ENCODE data around the gene KREMEN2. TPM values are rescaled to one million over a fixed set of nuclear protein-coding genes. Genes with fewer than 3 reads are reported as not detected.

Gene KREMEN2
- total and polyA plus RNA-seq, 2 donors (not counting 3 experiments of a cell fraction or from before 2014, with no cell fraction given): not detected

- intact Hi-C loops (cut with micrococcal nuclease): no loop called here
- no TSS peak for BruUV-seq (replicated peaks)
- CTCF ChIA-PET: no interaction called here
Observed at GRCh38 chr16:2933136-2933535, 30.9 kb upstream of the KREMEN2 start.

More at GRCh38 chr16:2933136-2933535, 30.9 kb upstream of the KREMEN2 start:
- no peaks in the 10 kb centered on the region for H4K20me1 ChIP-seq (replicated peaks; ENCODE audit: control insufficient read depth, extremely low read depth, insufficient read depth, low read length)
- FAIRE-seq: no peak
- no peaks in the 10 kb centered on the region for H3K9me3 ChIP-seq (replicated peaks; ENCODE audit: control insufficient read depth, insufficient read depth, low read length)
- H3K27ac ChIP-seq (ENCODE audit: insufficient read depth, low read depth, low read length): no peak overlapping the region
- POLR2A ChIA-PET: no interaction called here
- no peaks in the 10 kb centered on the region for H3K9me1 ChIP-seq (replicated peaks; ENCODE audit: control insufficient read depth, extremely low read depth, insufficient read depth, low read length)
- no peak overlapping the region for H3K4me2 ChIP-seq (ENCODE audit: insufficient read depth, low read length)
- H3K36me3 ChIP-seq (ENCODE audit: control insufficient read depth in 2 of 2, extremely low read depth in 1 of 2, insufficient read depth in 2 of 2, low read length in 2 of 2): peaks cover 0 to 34% of the 10 kb centered on the region in 2 experiments
- H3K79me2 ChIP-seq (ENCODE audit: control insufficient read depth, insufficient read depth, low read length): no peaks in the 10 kb centered on the region
- H3K4me1 ChIP-seq (ENCODE audit: control insufficient read depth, extremely low read depth, insufficient read depth, low read length): no peaks in the 10 kb centered on the region
- no peak overlapping the region for H3K4me3 ChIP-seq (replicated peaks in 1 of 3; ENCODE audit: insufficient read depth in 1 of 3, low read depth in 1 of 3, low read length in 3 of 3)
- dilution Hi-C loops (cut with MboI; ENCODE audit: extremely low pct_ligation_motif_present, low sequenced_read_pairs): no loop called here
- no peak overlapping the region for H3K9ac ChIP-seq (replicated peaks; ENCODE audit: extremely low read depth, insufficient read depth, low read length)
- no peaks in the 10 kb centered on the region for H3K27me3 ChIP-seq (ENCODE audit: control insufficient read depth in 2 of 2, insufficient read depth in 2 of 2, low read length in 2 of 2)
- no peak overlapping the region for H2AFZ ChIP-seq (ENCODE audit: low read depth, low read length)
- TF ChIP-seq CTCF (IDR thresholded peaks at IDR 0.05; ENCODE audit: extremely low read depth in 1 of 2, insufficient read depth in 1 of 2, low read depth in 1 of 2, low read length in 2 of 2) (no peak), POLR2AphosphoS5 (IDR thresholded peaks at IDR 0.05; ENCODE audit: insufficient read depth, low read depth, low read length) (no peak), FOS (IDR thresholded peaks at IDR 0.05; ENCODE audit: borderline replicate concordance, insufficient read depth, low read length) (no peak), JUN (IDR thresholded peaks at IDR 0.05; ENCODE audit: borderline replicate concordance, insufficient read depth, insufficient read length, low read depth) (no peak), POLR2A (IDR thresholded peaks at IDR 0.05; ENCODE audit: low read depth, low read length) (no peak), MYC (IDR thresholded peaks at IDR 0.05; ENCODE audit: low read depth, low read length) (no peak), EZH2 (IDR thresholded peaks at IDR 0.05; ENCODE audit: borderline replicate concordance, low read depth, low read length, severe bottlenecking) (no peak), GATA2 (IDR thresholded peaks at IDR 0.05; ENCODE audit: insufficient read depth, insufficient read length, low read depth, low read length) (no peak)
- TF ChIP-seq, protein P1, sequence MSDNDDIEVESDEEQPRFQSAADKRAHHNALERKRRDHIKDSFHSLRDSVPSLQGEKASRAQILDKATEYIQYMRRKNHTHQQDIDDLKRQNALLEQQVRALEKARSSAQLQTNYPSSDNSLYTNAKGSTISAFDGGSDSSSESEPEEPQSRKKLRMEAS (IDR thresholded peaks at IDR 0.05; ENCODE audit: insufficient read depth, insufficient read length): no peak
- DNase-seq (ENCODE audit: low read depth, low spot score): no peak

Measured in endothelial cell of umbilical vein (primary cell).